Fibroblast of the aortic adventitia (primary cell): Measurements from ENCODE around the gene RD3L. TPM values are rescaled to one million over a fixed set of nuclear protein-coding genes. Genes with fewer than 3 reads are reported as not detected.
"Not testable (repeated sequence)": the region's sequence is repeated elsewhere in the genome, so short reads cannot be mapped to it uniquely, and the experiment has no call there.

Experiments
- DNase-seq: peaks from one replicate; pipeline ENCODE4 v3.0.0-alpha.2; 2010; ENCODE audit warnings: low read depth
- H3K4me3 ChIP-seq: 2 replicates; pipeline ENCODE4 v1.5.1; 2011; ENCODE audit warnings: low read depth, mild to moderate bottlenecking, control low read depth, low read length, moderate library complexity
- CTCF ChIP-seq: IDR thresholded peaks from 2 replicates; pipeline ENCODE4 v1.5.1; 2011; ENCODE audit warnings: mild to moderate bottlenecking, low read length, control low read depth, inconsistent platforms; ENCODE audit not compliant: insufficient read depth
- total RNA-seq: library from RNA; depleted of rRNA; stranded (reverse); fragments of >200 nt; gene quantifications from 2 replicates; pipeline ENCODE4 v1.2.3, GENCODE V29; 2012; ENCODE audit warnings: low replicate concordance

Gene RD3L
- total RNA-seq = not detected in 2 replicates

- DNase-seq = no peak
- no peak within 1 kb of the TSS for H3K4me3 ChIP-seq
- TF ChIP-seq CTCF = no peak
Measured at GRCh38 chr14:103941973-103942736, at the start of gene RD3L. Gene RD3L, minus strand, starts transcription at chr14:103942529. Its CDS starts 834 bp downstream, at chr14:103941695.

- no peak for TF ChIP-seq CTCF
- no peak for DNase-seq
- H3K4me3 ChIP-seq = no peak overlapping the region
Measured at GRCh38 chr14:103989964-103990363, 47.6 kb upstream of the RD3L start.

GRCh38 chr14:103989034-103989433 is 46.7 kb upstream of the RD3L start:
- DNase-seq = no peak
- no peak for TF ChIP-seq CTCF
- H3K4me3 ChIP-seq = no peak overlapping the region

- no peak for TF ChIP-seq CTCF
Measured at GRCh38 chr14:103984196-103984595, 41.9 kb upstream of the RD3L start.

GRCh38 chr14:103980623-103981238 is 38.4 kb upstream of the RD3L start:
- peak; percentile 42 for TF ChIP-seq CTCF
- peak; percentile 44 for DNase-seq
- not testable (repeated sequence) for H3K4me3 ChIP-seq

More at GRCh38 chr14:103984196-103984595, 41.9 kb upstream of the RD3L start:
- DNase-seq = no peak
- H3K4me3 ChIP-seq = no peak overlapping the region

- TF ChIP-seq CTCF = no peak
- H3K4me3 ChIP-seq = no peak overlapping the region
- DNase-seq = no peak
Measured at GRCh38 chr14:103974575-103974974, 32.2 kb upstream of the RD3L start.

GRCh38 chr14:103973354-103973753 is 31.0 kb upstream of the RD3L start:
- no peak for DNase-seq
- no peak for TF ChIP-seq CTCF
- no peak overlapping the region for H3K4me3 ChIP-seq
